WTC11 (cell line): ENCODE data around the gene SULT1C3.

Experiments used
- AFF4 ChIP-seq: sonication (generic); formaldehyde crosslinking; IDR thresholded peaks from 2 replicates; pipeline ENCODE4 v1.8.1; 2023; ENCODE audit warnings: mild to moderate bottlenecking, missing genetic modification reagents, borderline replicate concordance
- ATF1 ChIP-seq: sonication (generic); formaldehyde crosslinking; IDR thresholded peaks from 2 replicates; pipeline ENCODE4 v1.8.1; 2023; ENCODE audit warnings: mild to moderate bottlenecking, moderate library complexity, missing genetic modification reagents
- CBFB ChIP-seq: sonication (generic); formaldehyde crosslinking; IDR thresholded peaks from 2 replicates; pipeline ENCODE4 v1.8.1; 2022; ENCODE audit warnings: mild to moderate bottlenecking, low read depth, missing genetic modification reagents
- CDX4 ChIP-seq: fragments of 250-450 bp; sonication (Bioruptor Pico); IDR thresholded peaks from 2 replicates; pipeline ENCODE4 v1.9.0; 2021; ENCODE audit warnings: moderate library complexity, mild to moderate bottlenecking, inconsistent platforms, borderline replicate concordance
- CREM ChIP-seq: sonication (generic); formaldehyde crosslinking; IDR thresholded peaks from 2 replicates; pipeline ENCODE4 v1.8.1; 2022; ENCODE audit warnings: mild to moderate bottlenecking, missing genetic modification reagents, moderate library complexity
- CTCF ChIP-seq: fragments of 200-600 bp; IDR thresholded peaks from 2 replicates; pipeline ENCODE4 v1.8.0; 2022; ENCODE audit warnings: antibody characterized with exemption
- MAX ChIP-seq: sonication (generic); formaldehyde crosslinking; IDR thresholded peaks from 2 replicates; pipeline ENCODE4 v1.8.0; 2022; ENCODE audit warnings: mild to moderate bottlenecking, missing genetic modification reagents
- NFYB ChIP-seq: sonication (generic); formaldehyde crosslinking; conservative IDR thresholded peaks from 2 replicates; pipeline ENCODE4 v1.8.0; 2022; ENCODE audit warnings: low read depth, missing genetic modification reagents
- NR3C1 ChIP-seq: sonication (generic); formaldehyde crosslinking; conservative IDR thresholded peaks from 2 replicates; pipeline ENCODE4 v1.8.1; 2023; ENCODE audit warnings: low read depth, mild to moderate bottlenecking, missing genetic modification reagents
- SMAD3 ChIP-seq: sonication (generic); formaldehyde crosslinking; IDR thresholded peaks from 2 replicates; pipeline ENCODE4 v1.8.0; 2022; ENCODE audit warnings: missing genetic modification reagents, mild to moderate bottlenecking, borderline replicate concordance
- SMAD4 ChIP-seq: sonication (generic); formaldehyde crosslinking; IDR thresholded peaks from 2 replicates; pipeline ENCODE4 v1.8.0; 2022; ENCODE audit warnings: mild to moderate bottlenecking, missing genetic modification reagents
- SP1 ChIP-seq: sonication (generic); formaldehyde crosslinking; conservative IDR thresholded peaks from 2 replicates; pipeline ENCODE4 v1.8.1; 2022; ENCODE audit warnings: missing genetic modification reagents
- ZNF232 ChIP-seq: sonication (generic); formaldehyde crosslinking; IDR thresholded peaks from 2 replicates; pipeline ENCODE4 v1.8.0; 2022; ENCODE audit warnings: mild to moderate bottlenecking, missing genetic modification reagents

- TF ChIP-seq CTCF (no peak), ATF1 (no peak), AFF4 (no peak), CBFB (CRISPR knock-in tag) (no peak), CDX4 (CRISPR knock-in tag) (no peak), SP1 (no peak), NFYB (CRISPR knock-in tag) (no peak), SMAD3 (no peak), CREM (CRISPR knock-in tag) (no peak), SMAD4 (CRISPR knock-in tag) (no peak), MAX (CRISPR knock-in tag) (no peak), ZNF232 (CRISPR knock-in tag) (no peak), NR3C1 (CRISPR knock-in tag) (no peak)
Observed at GRCh38 chr2:108257757-108258331, 18.1 kb downstream of the SULT1C3 start.
